Nephron progenitor cell (in vitro differentiated cells): Measurements from ENCODE around the gene C9orf50.

ENCODE experiments used
- DNase-seq: peaks from one replicate; pipeline ENCODE4 v3.0.0; 2021
- H3K27ac Mint-ChIP-seq: 2 replicates; pipeline ENCODE4 v1.8.0; 2021; ENCODE audit warnings: mild to moderate bottlenecking, moderate library complexity, mixed read lengths
- H3K27me3 Mint-ChIP-seq: 2 replicates; pipeline ENCODE4 v1.8.0; 2021; ENCODE audit warnings: mild to moderate bottlenecking, low read depth, mixed read lengths; ENCODE audit not compliant: poor library complexity
- H3K36me3 Mint-ChIP-seq: 2 replicates; pipeline ENCODE4 v1.8.0; 2021; ENCODE audit warnings: low read depth, mixed read lengths
- H3K4me1 Mint-ChIP-seq: 2 replicates; pipeline ENCODE4 v1.8.0; 2021; ENCODE audit warnings: mixed read lengths
- H3K4me3 Mint-ChIP-seq: 2 replicates; pipeline ENCODE4 v1.8.0; 2021; ENCODE audit warnings: mild to moderate bottlenecking, moderate library complexity, mixed read lengths
- H3K9me3 Mint-ChIP-seq: 2 replicates; pipeline ENCODE4 v1.8.0; 2021; ENCODE audit warnings: mild to moderate bottlenecking, moderate library complexity, mixed read lengths
- TF ChIP-seq, protein P1 (sequence below): fragments of 200-600 bp; sonication (generic); IDR thresholded peaks from 2 replicates; pipeline ENCODE4 v1.5.0; 2021; ENCODE audit warnings: antibody characterized with exemption

C9orf50 gene

GRCh38 chr9:129619787-129620668 is 873 bp downstream of the C9orf50 start:
- TF ChIP-seq, protein P1, sequence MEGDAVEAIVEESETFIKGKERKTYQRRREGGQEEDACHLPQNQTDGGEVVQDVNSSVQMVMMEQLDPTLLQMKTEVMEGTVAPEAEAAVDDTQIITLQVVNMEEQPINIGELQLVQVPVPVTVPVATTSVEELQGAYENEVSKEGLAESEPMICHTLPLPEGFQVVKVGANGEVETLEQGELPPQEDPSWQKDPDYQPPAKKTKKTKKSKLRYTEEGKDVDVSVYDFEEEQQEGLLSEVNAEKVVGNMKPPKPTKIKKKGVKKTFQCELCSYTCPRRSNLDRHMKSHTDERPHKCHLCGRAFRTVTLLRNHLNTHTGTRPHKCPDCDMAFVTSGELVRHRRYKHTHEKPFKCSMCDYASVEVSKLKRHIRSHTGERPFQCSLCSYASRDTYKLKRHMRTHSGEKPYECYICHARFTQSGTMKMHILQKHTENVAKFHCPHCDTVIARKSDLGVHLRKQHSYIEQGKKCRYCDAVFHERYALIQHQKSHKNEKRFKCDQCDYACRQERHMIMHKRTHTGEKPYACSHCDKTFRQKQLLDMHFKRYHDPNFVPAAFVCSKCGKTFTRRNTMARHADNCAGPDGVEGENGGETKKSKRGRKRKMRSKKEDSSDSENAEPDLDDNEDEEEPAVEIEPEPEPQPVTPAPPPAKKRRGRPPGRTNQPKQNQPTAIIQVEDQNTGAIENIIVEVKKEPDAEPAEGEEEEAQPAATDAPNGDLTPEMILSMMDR: no peak
- Mint-ChIP-seq H3K9me3 (no peaks in the 10 kb centered on the region), H3K4me1 (peaks cover 24% of the 10 kb centered on the region), H3K4me3 (peak overlapping the region; percentile 79), H3K27me3 (peaks cover 25% of the 10 kb centered on the region), H3K36me3 (no peaks in the 10 kb centered on the region), H3K27ac (no peak overlapping the region)
- DNase-seq: peak; percentile 72

GRCh38 chr9:129617167-129617566 is 3.7 kb downstream of the C9orf50 start:
- H3K36me3 Mint-ChIP-seq: no peaks in the 10 kb centered on the region
- TF ChIP-seq, protein P1: peak; percentile 55
- H3K4me1 Mint-ChIP-seq: peaks cover 31% of the 10 kb centered on the region
- peaks cover 20% of the 10 kb centered on the region for H3K27me3 Mint-ChIP-seq
- DNase-seq: no peak
- H3K9me3 Mint-ChIP-seq: no peaks in the 10 kb centered on the region
- no peak overlapping the region for H3K4me3 Mint-ChIP-seq
- no peak overlapping the region for H3K27ac Mint-ChIP-seq

GRCh38 chr9:129615407-129616285 is 5.3 kb downstream of the C9orf50 start:
- Mint-ChIP-seq H3K9me3 (no peaks in the 10 kb centered on the region), H3K27me3 (peaks cover 7% of the 10 kb centered on the region), H3K27ac (no peak overlapping the region), H3K36me3 (no peaks in the 10 kb centered on the region), H3K4me3 (no peak overlapping the region), H3K4me1 (peaks cover 28% of the 10 kb centered on the region)
- TF ChIP-seq, protein P1: no peak
- DNase-seq: no peak

- no peak for DNase-seq
- peaks cover 30% of the 10 kb centered on the region for H3K4me1 Mint-ChIP-seq
- H3K4me3 Mint-ChIP-seq: no peak overlapping the region
- no peaks in the 10 kb centered on the region for H3K9me3 Mint-ChIP-seq
- H3K27ac Mint-ChIP-seq: no peak overlapping the region
- peaks cover 7% of the 10 kb centered on the region for H3K27me3 Mint-ChIP-seq
- no peaks in the 10 kb centered on the region for H3K36me3 Mint-ChIP-seq
- TF ChIP-seq, protein P1: no peak
Measured at GRCh38 chr9:129614932-129615331, 6.0 kb downstream of the C9orf50 start.

DNA sequence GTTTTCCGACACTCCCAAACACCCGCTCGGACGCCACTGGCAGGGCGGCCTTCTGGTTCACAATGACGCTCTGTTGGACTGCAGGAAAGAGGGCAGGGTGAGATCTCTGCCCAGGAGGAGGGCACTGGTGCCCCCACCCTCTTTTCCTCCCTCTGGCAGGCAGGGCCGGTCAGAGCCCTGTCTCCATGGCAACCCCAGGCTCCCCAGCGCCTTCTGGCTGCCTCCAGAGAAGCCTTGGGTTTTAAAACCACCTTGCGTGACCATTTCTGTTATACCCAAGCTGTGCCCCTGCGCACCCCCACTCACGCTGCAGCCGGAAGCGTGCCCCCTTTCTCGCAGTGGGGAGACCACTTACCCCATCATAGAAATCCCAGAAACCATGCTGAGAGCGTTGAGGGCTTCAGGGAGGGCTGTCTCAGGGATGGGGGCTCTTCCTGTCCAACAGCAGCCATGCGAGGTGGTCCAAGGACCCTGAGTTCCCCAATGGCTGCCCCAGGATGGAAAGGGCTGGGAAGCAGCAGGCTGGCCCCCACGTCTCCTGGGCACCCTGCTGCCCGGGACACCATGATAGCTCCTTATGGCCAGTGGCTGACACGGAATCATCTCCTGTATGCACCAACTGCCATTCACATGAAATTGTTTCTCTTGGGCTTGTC is 7.3 kb downstream of the C9orf50 start:
- peak overlapping the region; percentile 64 for H3K27ac Mint-ChIP-seq
- peaks cover 7% of the 10 kb centered on the region for H3K27me3 Mint-ChIP-seq
- H3K9me3 Mint-ChIP-seq: no peaks in the 10 kb centered on the region
- TF ChIP-seq, protein P1: no peak
- H3K4me3 Mint-ChIP-seq: no peak overlapping the region
- peaks cover 34% of the 10 kb centered on the region for H3K4me1 Mint-ChIP-seq
- H3K36me3 Mint-ChIP-seq: no peaks in the 10 kb centered on the region
- DNase-seq: peak; percentile 54
